ENCODE data around the gene RYR2. TPM values are rescaled to one million over a fixed set of nuclear protein-coding genes. Genes with fewer than 3 reads are reported as not detected.

Gene RYR2
- total and polyA plus RNA-seq, 9 of the 15 experiments (the other 6 are each of a cell fraction or from before 2014, with no cell fraction given) = 0.03 to 0.42 (median 0.14) TPM

GRCh38 chr1:237239248-237239647 lies 197.3 kb downstream of the RYR2 start:
- ChIA-PET CTCF (ENCODE audit: low intra/inter-chr PET ratio) (no interaction called here), POLR2A (no interaction called here)
- no peak for ATAC-seq
- Histone ChIP-seq H3K4me3 (no peak overlapping the region), H3K36me3 (ENCODE audit: control insufficient read depth, insufficient read depth, low read length) (no peaks in the 10 kb centered on the region), H2AFZ (ENCODE audit: low read depth, low read length) (no peak overlapping the region), H4K20me1 (replicated peaks; ENCODE audit: control insufficient read depth, insufficient read depth, low read length) (no peaks in the 10 kb centered on the region), H3K4me1 (replicated peaks in 1 of 2; ENCODE audit: control insufficient read depth in 2 of 2, insufficient read depth in 2 of 2, low read length in 2 of 2) (no peaks in the 10 kb centered on the region), H3K27ac (ENCODE audit: extremely low read depth, low read depth, low read length) (no peak overlapping the region), H3K9me3 (replicated peaks; ENCODE audit: control insufficient read depth, insufficient read depth, low read depth, low read length) (no peaks in the 10 kb centered on the region), H3K79me2 (ENCODE audit: control insufficient read depth, insufficient read depth, low read length) (no peaks in the 10 kb centered on the region), H3K9me1 (ENCODE audit: control insufficient read depth, insufficient read depth, low read length) (no peaks in the 10 kb centered on the region), H3K4me2 (ENCODE audit: insufficient read depth, low read length) (no peak overlapping the region), H3K27me3 (ENCODE audit: control insufficient read depth in 2 of 2, insufficient read depth in 2 of 2, low read length in 2 of 2) (no peaks in the 10 kb centered on the region), H3K9ac (ENCODE audit: insufficient read depth in 1 of 2, low read depth in 2 of 2, low read length in 2 of 2) (no peak overlapping the region)
- no peak for TF ChIP-seq ZBTB34 (CRISPR knock-in tag; IDR thresholded peaks at IDR 0.05)
- TF ChIP-seq FOXJ3 (CRISPR knock-in tag; IDR thresholded peaks at IDR 0.05) = no peak
- TF ChIP-seq TEAD4 (IDR thresholded peaks at IDR 0.05; ENCODE audit: low read length) = no peak
- TF ChIP-seq TEAD4 (CRISPR knock-in tag; IDR thresholded peaks at IDR 0.05; ENCODE audit: borderline replicate concordance) = no peak
- no peak for TF ChIP-seq ERF (CRISPR knock-in tag; IDR thresholded peaks at IDR 0.05)
- TF ChIP-seq USF2 (CRISPR knock-in tag; IDR thresholded peaks at IDR 0.05) = no peak
- TF ChIP-seq ILK (tag; IDR thresholded peaks at IDR 0.05; ENCODE audit: borderline replicate concordance, low read depth) = no peak
- no peak for TF ChIP-seq THRB (CRISPR knock-in tag; conservative IDR thresholded peaks at IDR 0.05)
- TF ChIP-seq FOXK1 (CRISPR knock-in tag; IDR thresholded peaks at IDR 0.05; ENCODE audit: borderline replicate concordance) = no peak
- intact Hi-C loops (cut with micrococcal nuclease) = no loop called here
- WGBS (ENCODE audit: insufficient coverage, low coverage, missing lambda C conversion rate) = 2% methylated on average over 6 of the region's 6 CpGs
- DNase-seq (ENCODE audit: extremely low read depth in 1 of 4, low spot score in 3 of 4) = no peak
- in situ Hi-C loops (cut with MboI) = no loop called here
- no TSS peak for BruUV-seq (replicated peaks)
- no peak for FAIRE-seq
